Uterus (tissue), 2 donors: Measurements from ENCODE around the gene ANKRD44.

Source experiments
- POLR2A ChIP-seq, 2 donors: fragments of 450-650 bp; IDR thresholded peaks; one replicate each; pipeline ENCODE4 v1.6.1; 2016; ENCODE audit warnings: antibody characterized with exemption in 2 of 2, mild to moderate bottlenecking in 1 of 2, moderate library complexity in 1 of 2
- TF ChIP-seq, protein P1 (sequence below), 4 experiments: fragments of 200-600 bp in 2 of 4; fragments of 450-650 bp in 2 of 4; sonication (generic) in 2 of 4; IDR thresholded peaks; one replicate each; pipeline ENCODE4 v1.5.1; 2016 to 2019; ENCODE audit warnings: antibody characterized with exemption in 4 of 4, mild to moderate bottlenecking in 2 of 4, moderate library complexity in 1 of 4

DNA sequence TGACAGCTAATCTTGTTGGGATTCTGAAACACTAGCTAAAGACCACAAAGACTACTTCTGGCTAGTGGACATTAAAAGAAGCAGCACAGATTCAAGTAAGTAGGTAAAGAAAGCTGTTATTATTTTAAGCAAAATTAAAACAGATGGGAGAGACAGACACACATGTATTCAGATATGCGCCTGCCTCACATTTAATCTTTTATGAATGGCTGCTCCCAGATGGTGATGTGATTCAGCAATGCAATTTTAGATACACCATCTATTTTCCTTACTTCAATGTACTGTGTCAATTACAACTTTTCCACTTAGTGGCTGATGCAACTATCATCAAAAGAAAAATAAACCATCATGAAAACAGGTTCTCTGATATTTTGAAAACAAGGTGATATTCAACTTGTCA, 251.1 kb downstream of the ANKRD44 start:
- TF ChIP-seq, protein P1, sequence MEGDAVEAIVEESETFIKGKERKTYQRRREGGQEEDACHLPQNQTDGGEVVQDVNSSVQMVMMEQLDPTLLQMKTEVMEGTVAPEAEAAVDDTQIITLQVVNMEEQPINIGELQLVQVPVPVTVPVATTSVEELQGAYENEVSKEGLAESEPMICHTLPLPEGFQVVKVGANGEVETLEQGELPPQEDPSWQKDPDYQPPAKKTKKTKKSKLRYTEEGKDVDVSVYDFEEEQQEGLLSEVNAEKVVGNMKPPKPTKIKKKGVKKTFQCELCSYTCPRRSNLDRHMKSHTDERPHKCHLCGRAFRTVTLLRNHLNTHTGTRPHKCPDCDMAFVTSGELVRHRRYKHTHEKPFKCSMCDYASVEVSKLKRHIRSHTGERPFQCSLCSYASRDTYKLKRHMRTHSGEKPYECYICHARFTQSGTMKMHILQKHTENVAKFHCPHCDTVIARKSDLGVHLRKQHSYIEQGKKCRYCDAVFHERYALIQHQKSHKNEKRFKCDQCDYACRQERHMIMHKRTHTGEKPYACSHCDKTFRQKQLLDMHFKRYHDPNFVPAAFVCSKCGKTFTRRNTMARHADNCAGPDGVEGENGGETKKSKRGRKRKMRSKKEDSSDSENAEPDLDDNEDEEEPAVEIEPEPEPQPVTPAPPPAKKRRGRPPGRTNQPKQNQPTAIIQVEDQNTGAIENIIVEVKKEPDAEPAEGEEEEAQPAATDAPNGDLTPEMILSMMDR (IDR thresholded peaks at IDR 0.05): no peak
- no peak for TF ChIP-seq POLR2A (IDR thresholded peaks at IDR 0.05)
